NCI-H774 (cell line): ENCODE data around the gene PLAU.
"Not testable (repeated sequence)": the region's sequence is repeated elsewhere in the genome, so short reads cannot be mapped to it uniquely, and the experiment has no call there.

Experiments used
- DNase-seq: peaks from one replicate; lab custom pipeline; 2025; lab: John Stamatoyannopoulos, UW

PLAU gene

GRCh38 chr10:73898730-73899410, 12.1 kb upstream of the PLAU start:
- no peak for DNase-seq

GRCh38 chr10:73899423-73899822, 11.5 kb upstream of the PLAU start:
- no peak for DNase-seq

- no peak for DNase-seq
Measured at GRCh38 chr10:73900064-73900463, 10.9 kb upstream of the PLAU start.

- no peak for DNase-seq
Measured at GRCh38 chr10:73901261-73901660, 9.7 kb upstream of the PLAU start.

GRCh38 chr10:73902351-73902750, 8.6 kb upstream of the PLAU start:
- no peak for DNase-seq

GRCh38 chr10:73905256-73906020, 5.5 kb upstream of the PLAU start:
- no peak for DNase-seq

- DNase-seq, result no peak
Measured at GRCh38 chr10:73906524-73907447, 4.1 kb upstream of the PLAU start.

GRCh38 chr10:73907841-73908517, 3.0 kb upstream of the PLAU start:
- no peak for DNase-seq

- no peak for DNase-seq
Measured at GRCh38 chr10:73908853-73909539, 1.9 kb upstream of the PLAU start.

- no peak for DNase-seq
Measured at GRCh38 chr10:73909540-73910115, 1.3 kb upstream of the PLAU start.

GRCh38 chr10:73910401-73910763, 550 bp upstream of the PLAU start:
- DNase-seq, result no peak

- no peak for DNase-seq
Measured at GRCh38 chr10:73911553-73912004, 647 bp downstream of the PLAU start.

GRCh38 chr10:73914036-73914435, 3.1 kb downstream of the PLAU start:
- no peak for DNase-seq

GRCh38 chr10:73915206-73915851, 4.4 kb downstream of the PLAU start:
- DNase-seq, result no peak

- DNase-seq, result no peak
Measured at GRCh38 chr10:73916761-73917470, 6.0 kb downstream of the PLAU start.

- DNase-seq, result no peak
Measured at GRCh38 chr10:73917566-73918305, 6.8 kb downstream of the PLAU start.

- not testable (repeated sequence) for DNase-seq
Measured at GRCh38 chr10:73919481-73919880, 8.5 kb downstream of the PLAU start.

GRCh38 chr10:73920089-73920488, 9.2 kb downstream of the PLAU start:
- no peak for DNase-seq
